HL-60 (cell line): Measurements from ENCODE around the gene QRICH2.

Source experiments
- CTCF ChIP-seq: IDR thresholded peaks from one replicate; pipeline ENCODE4 v1.5.1; 2011; ENCODE audit warnings: low read length, control low read depth, inconsistent platforms; ENCODE audit not compliant: insufficient read depth
- GABPA ChIP-seq: IDR thresholded peaks from 2 replicates; pipeline ENCODE4 v1.6.1; 2012; ENCODE audit warnings: low read depth
- POLR2AphosphoS5 ChIP-seq: IDR thresholded peaks from 2 replicates; pipeline ENCODE4 v1.6.1; 2012; ENCODE audit warnings: low read depth
- SPI1 ChIP-seq: IDR thresholded peaks from 2 replicates; pipeline ENCODE4 v1.6.1; 2012; ENCODE audit warnings: low read depth, mild to moderate bottlenecking, borderline replicate concordance
- TF ChIP-seq, protein P1 (sequence below): IDR thresholded peaks from 2 replicates; pipeline ENCODE4 v1.6.1; 2012; ENCODE audit warnings: low read depth; ENCODE audit not compliant: insufficient replicate concordance

- TF ChIP-seq CTCF (no peak), POLR2AphosphoS5 (no peak), GABPA (no peak), SPI1 (no peak)
- TF ChIP-seq, protein P1, sequence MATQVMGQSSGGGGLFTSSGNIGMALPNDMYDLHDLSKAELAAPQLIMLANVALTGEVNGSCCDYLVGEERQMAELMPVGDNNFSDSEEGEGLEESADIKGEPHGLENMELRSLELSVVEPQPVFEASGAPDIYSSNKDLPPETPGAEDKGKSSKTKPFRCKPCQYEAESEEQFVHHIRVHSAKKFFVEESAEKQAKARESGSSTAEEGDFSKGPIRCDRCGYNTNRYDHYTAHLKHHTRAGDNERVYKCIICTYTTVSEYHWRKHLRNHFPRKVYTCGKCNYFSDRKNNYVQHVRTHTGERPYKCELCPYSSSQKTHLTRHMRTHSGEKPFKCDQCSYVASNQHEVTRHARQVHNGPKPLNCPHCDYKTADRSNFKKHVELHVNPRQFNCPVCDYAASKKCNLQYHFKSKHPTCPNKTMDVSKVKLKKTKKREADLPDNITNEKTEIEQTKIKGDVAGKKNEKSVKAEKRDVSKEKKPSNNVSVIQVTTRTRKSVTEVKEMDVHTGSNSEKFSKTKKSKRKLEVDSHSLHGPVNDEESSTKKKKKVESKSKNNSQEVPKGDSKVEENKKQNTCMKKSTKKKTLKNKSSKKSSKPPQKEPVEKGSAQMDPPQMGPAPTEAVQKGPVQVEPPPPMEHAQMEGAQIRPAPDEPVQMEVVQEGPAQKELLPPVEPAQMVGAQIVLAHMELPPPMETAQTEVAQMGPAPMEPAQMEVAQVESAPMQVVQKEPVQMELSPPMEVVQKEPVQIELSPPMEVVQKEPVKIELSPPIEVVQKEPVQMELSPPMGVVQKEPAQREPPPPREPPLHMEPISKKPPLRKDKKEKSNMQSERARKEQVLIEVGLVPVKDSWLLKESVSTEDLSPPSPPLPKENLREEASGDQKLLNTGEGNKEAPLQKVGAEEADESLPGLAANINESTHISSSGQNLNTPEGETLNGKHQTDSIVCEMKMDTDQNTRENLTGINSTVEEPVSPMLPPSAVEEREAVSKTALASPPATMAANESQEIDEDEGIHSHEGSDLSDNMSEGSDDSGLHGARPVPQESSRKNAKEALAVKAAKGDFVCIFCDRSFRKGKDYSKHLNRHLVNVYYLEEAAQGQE: no peak
Measured at GRCh38 chr17:76318586-76318985, 10.5 kb upstream of the QRICH2 start.
